ENCODE data around the gene TRIM24.
A peak's percentile ranks its signal among the peaks of the same experiment; 100 is the strongest.

The TRIM24 gene

GRCh38 chr7:138581065-138581464 lies 121.0 kb downstream of the TRIM24 start:
- no peak for DNase-seq

DNA sequence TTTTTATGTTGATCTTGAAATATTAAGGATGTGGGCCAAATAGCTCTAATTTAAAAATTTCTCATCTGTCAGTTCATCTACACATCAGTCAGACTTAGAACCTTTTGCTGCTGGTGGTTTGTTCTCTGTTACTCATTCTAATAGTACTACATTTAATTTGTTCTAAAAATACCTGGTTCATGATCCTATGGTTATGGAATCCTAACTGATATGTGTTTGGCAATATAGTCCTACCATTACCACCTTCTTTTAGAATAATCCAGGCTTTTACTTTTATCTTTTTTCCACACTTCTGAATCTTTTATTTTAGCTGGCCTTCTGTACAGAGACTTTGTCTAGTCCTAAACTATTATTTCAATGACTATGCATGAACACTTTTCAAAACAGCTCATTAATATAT lies 124.2 kb downstream of the TRIM24 start:
- DNase-seq, result no peak

DNA sequence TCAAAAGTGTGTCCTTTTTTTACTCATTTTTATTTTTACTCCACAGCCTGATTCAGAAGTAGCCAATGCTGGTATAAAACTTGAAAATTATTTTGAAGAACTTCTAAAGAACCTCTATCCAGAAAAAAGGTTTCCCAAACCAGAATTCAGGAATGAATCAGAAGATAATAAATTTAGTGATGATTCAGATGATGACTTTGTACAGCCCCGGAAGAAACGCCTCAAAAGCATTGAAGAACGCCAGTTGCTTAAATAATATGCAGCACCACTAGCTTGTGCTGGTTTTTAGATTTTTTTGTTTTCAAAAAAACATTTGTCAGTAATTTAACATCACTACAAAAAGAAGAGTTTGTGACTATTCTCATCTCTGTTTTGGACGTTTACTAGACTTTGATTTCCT lies 124.6 kb downstream of the TRIM24 start:
- DNase-seq, result no peak

DNA sequence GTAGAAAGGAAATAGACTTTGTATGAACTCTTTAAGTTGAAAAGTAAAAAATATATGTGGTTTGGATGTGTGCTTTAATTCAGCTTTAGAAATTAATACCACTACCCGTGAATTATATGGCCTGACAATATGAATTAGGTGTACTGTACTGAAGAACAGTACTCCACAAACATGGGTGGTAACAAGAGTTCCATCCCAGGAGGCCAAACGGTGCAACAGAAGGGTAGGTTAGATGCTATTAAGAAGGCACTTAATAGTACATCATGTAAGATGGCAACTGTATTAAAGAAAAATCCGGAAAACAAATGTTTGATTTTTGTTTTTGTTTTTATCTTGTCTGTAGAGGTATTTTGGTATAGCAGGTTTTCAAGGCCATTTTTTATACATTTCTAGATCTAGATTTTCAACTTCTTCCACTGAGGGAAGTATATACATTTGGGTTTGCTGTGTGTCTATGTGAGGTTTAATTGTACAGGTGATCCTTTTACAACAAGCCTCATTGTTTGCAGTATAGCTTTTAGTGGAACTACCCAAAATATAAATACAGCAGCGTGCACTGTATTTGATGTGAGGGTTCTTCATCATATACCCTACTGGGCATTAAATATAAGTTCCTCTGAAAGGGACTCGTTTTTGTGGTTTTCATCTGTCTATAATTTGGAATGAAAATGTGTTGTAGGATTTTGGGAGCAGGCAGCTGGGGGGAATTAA lies 125.4 kb downstream of the TRIM24 start:
- DNase-seq, result no peak

GRCh38 chr7:138587485-138587884 lies 127.4 kb downstream of the TRIM24 start:
- DNase-seq, result no peak

- DNase-seq, result no peak
Observed at GRCh38 chr7:138588986-138589385, 128.9 kb downstream of the TRIM24 start.

DNA sequence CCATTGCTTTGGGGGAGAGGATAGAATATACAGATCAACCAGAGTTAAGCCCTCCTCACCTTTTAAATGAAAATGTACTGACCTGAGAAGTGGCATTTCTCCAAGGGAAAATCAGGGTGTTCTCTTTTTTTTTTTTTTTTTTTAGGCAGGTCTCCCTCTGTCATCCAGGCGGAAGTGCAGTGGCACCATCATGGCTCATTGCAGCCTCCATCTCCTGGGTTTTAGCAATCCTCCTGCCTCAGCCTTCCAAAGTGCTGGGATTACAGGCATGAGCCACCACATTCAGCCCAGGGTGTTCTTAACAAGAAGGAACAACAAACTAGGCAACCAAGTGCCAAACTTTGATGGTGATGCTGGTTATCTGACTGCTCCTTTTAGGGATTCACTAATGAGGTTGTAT lies 130.1 kb downstream of the TRIM24 start:
- DNase-seq, result no peak

GRCh38 chr7:138595454-138595853 lies 135.4 kb downstream of the TRIM24 start:
- no peak for DNase-seq

- DNase-seq, result no peak
Observed at GRCh38 chr7:138602451-138602850, 142.4 kb downstream of the TRIM24 start.

DNA sequence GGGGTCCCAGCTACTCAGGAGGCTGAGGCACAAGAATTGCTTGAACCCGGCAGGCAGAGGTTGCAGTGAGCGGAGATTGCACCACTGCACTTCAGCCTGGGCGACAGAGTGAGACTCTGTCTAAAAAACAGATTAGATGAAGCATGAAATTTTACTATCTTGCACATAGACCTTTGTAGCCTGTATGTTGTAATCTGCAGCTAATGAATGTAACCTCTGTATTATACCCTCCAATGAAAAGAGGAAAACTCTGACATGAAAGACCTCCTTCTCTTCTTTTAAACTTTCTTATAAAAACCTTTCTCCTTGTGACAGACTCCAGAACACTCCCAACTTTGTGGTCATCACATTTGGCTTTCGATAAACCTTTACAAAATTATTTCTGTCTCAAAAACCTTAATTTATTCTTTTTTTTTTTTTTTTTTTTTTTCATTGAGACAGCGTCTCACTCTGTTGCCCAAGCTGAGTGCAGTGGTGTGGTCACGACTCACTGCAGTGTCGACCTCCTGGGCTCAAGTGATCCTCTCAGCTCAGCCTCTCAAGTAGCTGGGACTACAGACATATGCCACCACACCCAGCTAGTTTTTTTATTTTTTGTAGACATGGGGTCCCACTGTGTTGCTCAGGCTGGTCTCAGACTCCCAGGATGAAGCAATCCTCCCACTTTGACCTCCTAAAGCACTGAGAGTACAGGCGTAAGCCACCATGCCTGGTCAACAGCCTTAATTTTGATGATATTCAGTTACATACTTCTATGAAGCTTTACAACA lies 143.7 kb downstream of the TRIM24 start:
- no peak for DNase-seq

- DNase-seq, result no peak
Observed at GRCh38 chr7:138606236-138606635, 146.2 kb downstream of the TRIM24 start.

GRCh38 chr7:138607216-138608126 lies 147.4 kb downstream of the TRIM24 start:
- no peak for DNase-seq

GRCh38 chr7:138608275-138608674 lies 148.2 kb downstream of the TRIM24 start:
- no peak for DNase-seq

DNA sequence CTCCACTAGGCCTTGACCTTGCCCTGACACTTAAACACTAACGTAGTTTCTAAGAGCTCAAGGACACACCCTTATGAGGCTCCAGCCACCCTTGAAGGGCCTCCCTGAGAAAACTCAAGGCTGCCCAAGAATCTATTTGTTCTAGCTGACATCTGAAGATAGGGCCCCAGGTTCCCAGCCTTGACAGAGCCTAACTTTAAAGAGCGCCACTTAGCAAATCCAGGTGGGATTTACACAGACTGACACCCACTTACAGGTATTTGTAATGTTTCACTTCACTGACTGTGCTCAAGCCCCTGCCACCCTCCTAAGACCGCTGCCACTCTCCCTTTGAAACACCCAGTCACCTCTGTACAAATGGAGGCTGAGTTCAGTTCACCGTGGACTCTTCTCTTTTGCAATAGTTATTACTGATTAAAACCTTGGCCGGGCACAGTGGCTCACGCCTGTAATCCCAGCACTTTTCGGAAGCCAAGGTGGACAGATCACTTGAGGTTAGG lies 150.7 kb downstream of the TRIM24 start:
- DNase-seq, result no peak

- DNase-seq, result no peak
Observed at GRCh38 chr7:138613630-138614029, 153.6 kb downstream of the TRIM24 start.

DNA sequence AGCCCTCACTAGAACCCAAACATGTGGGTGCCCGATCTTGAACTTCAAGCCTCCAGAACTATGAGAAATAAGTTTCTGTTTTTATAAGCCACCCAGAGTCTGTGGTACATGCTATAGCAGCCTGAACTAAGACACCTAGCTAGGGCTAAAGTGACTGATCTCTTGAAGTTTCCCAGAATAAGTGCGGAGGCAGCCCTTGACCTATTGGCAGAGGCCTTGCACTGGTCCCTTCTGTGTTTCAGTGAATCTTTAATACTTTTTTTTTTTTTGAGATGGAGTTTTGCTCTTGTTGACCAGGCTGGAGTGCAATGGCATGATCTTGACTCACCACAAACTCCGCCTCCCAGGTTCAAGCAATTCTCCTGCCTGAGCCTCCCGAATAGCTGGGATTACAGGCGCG lies 156.0 kb downstream of the TRIM24 start:
- no peak for DNase-seq

GRCh38 chr7:138618506-138618905 lies 158.4 kb downstream of the TRIM24 start:
- no peak for DNase-seq

DNA sequence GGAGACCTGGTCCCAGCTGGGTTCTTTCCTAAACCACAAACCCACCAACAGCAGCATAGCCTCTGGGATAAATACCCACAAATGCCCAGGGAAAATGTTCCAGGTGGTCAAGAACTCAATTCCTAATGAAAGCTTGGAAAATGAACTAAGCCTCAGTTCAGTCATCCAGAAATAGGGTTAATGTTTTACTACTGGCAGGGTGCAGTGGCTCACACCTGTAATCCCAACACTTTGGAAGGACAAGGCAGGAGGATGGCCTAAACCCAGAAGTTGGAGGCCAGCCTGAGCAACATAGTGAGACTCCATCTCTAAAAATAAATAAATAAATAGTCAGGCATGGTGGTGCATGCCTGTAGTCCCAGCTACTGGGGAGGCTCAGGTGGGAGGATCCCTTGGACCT lies 158.9 kb downstream of the TRIM24 start:
- DNase-seq, result no peak

GRCh38 chr7:138622841-138623240 lies 162.8 kb downstream of the TRIM24 start:
- DNase-seq, result no peak

- DNase-seq, result no peak
Observed at GRCh38 chr7:138625084-138625848, 165.2 kb downstream of the TRIM24 start.

GRCh38 chr7:138625849-138626230 lies 165.8 kb downstream of the TRIM24 start:
- peak; percentile 62 for DNase-seq

DNA sequence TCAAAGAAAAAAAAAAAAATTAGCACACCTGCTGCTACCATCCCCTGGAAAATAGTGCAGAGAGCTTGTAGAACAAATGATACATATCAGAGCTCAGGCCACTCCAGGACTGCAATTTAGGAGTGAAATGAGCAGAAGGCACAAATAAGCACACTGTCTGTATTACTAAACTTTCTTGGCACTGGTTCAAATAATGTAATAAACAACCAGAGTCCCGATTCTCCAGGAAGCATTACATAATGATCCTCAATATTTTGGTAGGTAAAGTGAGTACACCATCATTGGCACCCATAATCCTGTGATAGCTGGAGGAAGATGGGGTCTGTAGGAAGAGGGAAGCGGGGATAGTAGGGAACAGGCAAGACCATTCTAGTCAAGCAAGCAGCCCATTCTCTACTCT lies 166.8 kb downstream of the TRIM24 start:
- DNase-seq, result no peak

- no peak for DNase-seq
Observed at GRCh38 chr7:138627361-138627760, 167.3 kb downstream of the TRIM24 start.
